Stimulated activated CD4-positive, alpha-beta T cell treated with anti-CD3 and anti-CD28 coated beads, TNF-alpha, amount 100 ng/mL, for 48 hours (primary cell): ENCODE results near the gene CYBA.

Experiments used
- DNase-seq, 3 donors: peaks; one replicate each; pipeline ENCODE4 v3.0.0-alpha.2; 2020; ENCODE audit warnings: low read depth in 3 of 3

Gene CYBA

GRCh38 chr16:88593910-88594309 is 56.9 kb downstream of the CYBA start:
- DNase-seq, result no peak

GRCh38 chr16:88593489-88593888 is 57.4 kb downstream of the CYBA start:
- DNase-seq, result no peak
